B cell (primary cell): Measurements from ENCODE around the gene TFAP2D. TPM values are rescaled to one million over a fixed set of nuclear protein-coding genes. Genes with fewer than 3 reads are reported as not detected.

Experiments used
- ATAC-seq: fragments of 200-7000 bp; cut with Tn5 transposase; one replicate; pipeline ENCODE4 v1.10.0; 2021; ENCODE audit warnings: low read depth, mild to moderate bottlenecking, moderate number of reproducible peaks, moderate library complexity
- CTCF ChIA-PET: fragments of 350-600 bp; sonication (Branson Sonifier 250); formaldehyde crosslinking; loops from one replicate; lab custom pipeline; 2021; ENCODE audit warnings: antibody characterized with exemption, inconsistent platforms; lab: Charles Lee
- POLR2A ChIA-PET: fragments of 350-600 bp; sonication (Branson Sonifier 250); formaldehyde crosslinking; loops from one replicate; lab custom pipeline; 2021; ENCODE audit warnings: antibody characterized with exemption; lab: Charles Lee
- DNase-seq: peaks from one replicate; pipeline ENCODE4 v3.0.0; 2013
- H2AFZ ChIP-seq: 2 replicates; pipeline ENCODE4 v1.6.1; 2012; ENCODE audit warnings: mild to moderate bottlenecking, low read depth, low read length; ENCODE audit not compliant: insufficient read depth, poor library complexity, severe bottlenecking
- H3K27ac ChIP-seq, 2 donors: 1 replicate in 1 of 2; 2 replicates in 1 of 2; pipeline ENCODE4 v1.5.1; 2012 to 2013; ENCODE audit warnings: low read length in 2 of 2, mild to moderate bottlenecking in 2 of 2, moderate library complexity in 1 of 2
- H3K27me3 ChIP-seq, 4 experiments: fragments of 200-600 bp in 1 of 4; sonication (generic) in 1 of 4; replicated peaks in 1 of 4; 1 replicate in 2 of 4; 2 replicates in 2 of 4; pipeline versions ENCODE4 v1.6.1 to v1.7.0; 2013 to 2016; ENCODE audit warnings: low read length in 3 of 4, mild to moderate bottlenecking in 2 of 4, mixed read lengths in 1 of 4, moderate library complexity in 1 of 4; ENCODE audit not compliant: insufficient read depth in 4 of 4, control insufficient read depth in 3 of 4; ENCODE audit errors: control extremely low read depth in 1 of 4
- H3K36me3 ChIP-seq, 2 experiments: replicated peaks in 1 of 2; 1 replicate in 1 of 2; 2 replicates in 1 of 2; pipeline versions ENCODE4 v1.6.1 to v1.7.1; 2013; ENCODE audit warnings: low read length in 1 of 2; ENCODE audit not compliant: insufficient read depth in 2 of 2, control insufficient read depth in 1 of 2; ENCODE audit errors: control extremely low read depth in 1 of 2, extremely low read depth in 1 of 2
- H3K4me1 ChIP-seq, 2 donors: fragments of 200-600 bp in 1 of 2; sonication (generic) in 1 of 2; 1 replicate in 1 of 2; 2 replicates in 1 of 2; pipeline versions ENCODE4 v1.5.1 to v1.6.1; 2013 to 2017; ENCODE audit warnings: low read length in 2 of 2; ENCODE audit not compliant: control insufficient read depth in 2 of 2, insufficient read depth in 2 of 2
- H3K4me2 ChIP-seq: replicated peaks from 2 replicates; pipeline ENCODE3; 2012; ENCODE audit warnings: mild to moderate bottlenecking, low read depth, low read length; ENCODE audit not compliant: poor library complexity, severe bottlenecking
- H3K4me3 ChIP-seq, 5 experiments: fragments of 200-600 bp in 1 of 5; sonication (generic) in 1 of 5; 1 replicate in 3 of 5; 2 replicates in 2 of 5; pipeline versions ENCODE4 v1.5.1 to v1.7.0; 2011 to 2016; ENCODE audit warnings: low read length in 4 of 5, mild to moderate bottlenecking in 4 of 5, low read depth in 2 of 5, control low read depth in 1 of 5, moderate library complexity in 1 of 5; ENCODE audit not compliant: insufficient read depth in 1 of 5; ENCODE audit errors: control extremely low read depth in 1 of 5, extremely low read depth in 1 of 5
- H3K79me2 ChIP-seq: fragments of 200-600 bp; sonication (generic); one replicate; pipeline ENCODE4 v1.6.0; 2016; ENCODE audit warnings: low read length; ENCODE audit not compliant: control insufficient read depth, insufficient read depth
- H3K9ac ChIP-seq: fragments of 200-600 bp; sonication (generic); 2 replicates; pipeline ENCODE4 v1.6.1; 2017; ENCODE audit warnings: mild to moderate bottlenecking, low read length, moderate library complexity
- H3K9me3 ChIP-seq, 3 donors: one replicate each; pipeline versions ENCODE4 v1.6.1 to v1.7.1; 2013; ENCODE audit warnings: low read length in 2 of 3; ENCODE audit not compliant: control insufficient read depth in 2 of 3, insufficient read depth in 1 of 3; ENCODE audit errors: control extremely low read depth in 1 of 3
- H4K20me1 ChIP-seq: 2 replicates; pipeline ENCODE4 v1.6.0; 2012; ENCODE audit warnings: mild to moderate bottlenecking, low read length; ENCODE audit not compliant: insufficient read depth, control insufficient read depth, poor library complexity, severe bottlenecking
- H3K27ac Mint-ChIP-seq: one replicate; pipeline ENCODE4 v1.8.0; 2021; ENCODE audit warnings: mixed read lengths
- H3K27me3 Mint-ChIP-seq: one replicate; pipeline ENCODE4 v1.8.0; 2021; ENCODE audit warnings: mixed read lengths
- H3K4me1 Mint-ChIP-seq: one replicate; pipeline ENCODE4 v1.8.0; 2021; ENCODE audit warnings: mixed read lengths
- H3K4me3 Mint-ChIP-seq: one replicate; pipeline ENCODE4 v1.8.0; 2021; ENCODE audit warnings: mixed read lengths
- H3K9me3 Mint-ChIP-seq: one replicate; pipeline ENCODE4 v1.8.0; 2022; ENCODE audit warnings: mixed read lengths; ENCODE audit not compliant: insufficient read depth
- EZH2 ChIP-seq: IDR thresholded peaks from 2 replicates; pipeline ENCODE4 v1.6.1; 2012; ENCODE audit warnings: borderline replicate concordance, low read depth, mild to moderate bottlenecking, moderate library complexity, low read length; ENCODE audit not compliant: insufficient read depth, poor library complexity, severe bottlenecking
- WGBS: methylation state at CpG from one replicate; pipeline ENCODE4 v1.1.5; 2013; ENCODE audit warnings: missing lambda C conversion rate; ENCODE audit not compliant: insufficient coverage; 5-methylcytosine and 5-hydroxymethylcytosine counted together
- intact Hi-C: fragments of 100-400 bp; cut with micrococcal nuclease; formaldehyde crosslinking; loops from one replicate; pipeline ENCODE4 v1.10.0; 2022
- polyA plus RNA-seq: library from polyadenylated mRNA; depleted of rRNA; stranded (reverse); fragments of >200 nt; gene quantifications from 2 replicates; pipeline ENCODE4 v1.2.3, GENCODE V29; 2012
- total RNA-seq, 2 donors: library from RNA; stranded (reverse); fragments of 120-200 nt in 1 of 2; gene quantifications; 1 replicate in 1 of 2; 2 replicates in 1 of 2; pipeline versions ENCODE4 v1.2.3 to v1.2.4, GENCODE V29; 2013 to 2022
- TF ChIP-seq, protein P1 (sequence below): fragments of 200-600 bp; IDR thresholded peaks from one replicate; pipeline ENCODE4 v1.8.0; 2022; ENCODE audit warnings: antibody characterized with exemption, mild to moderate bottlenecking

TFAP2D gene
- total and polyA plus RNA-seq, 2 donors (not counting 1 experiment from before 2014, with no cell fraction given), result not detected

DNA sequence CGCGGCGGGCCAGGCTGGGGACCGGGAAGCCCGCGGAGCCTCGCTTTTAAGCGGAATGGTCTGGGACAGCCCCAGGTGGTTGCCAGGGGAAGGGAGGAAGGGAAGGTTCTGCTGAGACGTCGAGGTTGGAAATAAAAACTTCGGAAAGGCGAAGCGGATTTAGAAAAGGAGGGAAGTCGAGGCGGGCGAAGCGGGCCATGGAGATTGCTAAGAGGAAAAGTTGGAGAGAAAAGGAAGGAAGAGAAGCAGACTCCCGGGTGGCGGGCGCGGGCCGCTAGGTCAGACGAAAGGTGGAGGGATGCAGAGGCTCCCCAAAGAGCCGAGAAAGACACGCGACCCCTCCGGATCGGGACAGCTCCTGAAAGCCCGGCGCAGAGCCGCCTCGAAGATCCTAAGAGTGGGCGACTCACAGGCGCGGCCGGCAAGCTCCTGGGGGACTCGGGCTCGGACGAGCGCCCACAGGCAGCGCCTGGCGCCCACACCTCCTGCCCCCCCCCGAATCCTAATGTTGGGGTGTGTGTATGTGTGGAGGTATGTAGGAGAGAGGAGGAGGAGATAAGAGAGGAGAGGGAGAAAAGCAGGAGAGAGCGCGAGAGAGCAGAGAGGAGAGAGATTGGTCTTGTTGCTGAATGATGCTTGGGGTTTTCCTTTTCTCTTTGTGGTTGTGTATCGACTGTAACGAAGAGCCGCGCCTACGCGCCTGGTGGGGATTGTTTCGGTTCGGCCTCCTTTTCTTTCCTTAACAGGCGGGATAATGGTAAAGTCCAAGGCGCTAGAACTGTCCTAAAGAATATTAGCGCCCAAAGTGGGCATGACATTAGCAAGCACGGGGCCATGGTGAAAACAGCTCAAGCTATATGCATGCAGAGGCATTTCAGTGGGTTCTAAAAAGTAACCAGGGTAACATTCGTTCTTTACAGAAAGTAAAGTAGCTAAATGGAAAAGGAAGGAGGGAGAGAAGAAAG is 106.9 kb downstream of the TFAP2D start:
- H4K20me1 ChIP-seq, result no peaks in the 10 kb centered on the region
- Mint-ChIP-seq H3K27me3 (peaks cover 81% of the 10 kb centered on the region), H3K27ac (no peak overlapping the region), H3K4me3 (peak overlapping the region; percentile 56), H3K4me1 (peaks cover 24% of the 10 kb centered on the region), H3K9me3 (no peaks in the 10 kb centered on the region)
- H3K27ac ChIP-seq, result no peak overlapping the region
- intact Hi-C loops, result loop anchor here (5.0 to 10.0 kb wide), 2 partner anchors 532 to 1035 kb away; no protein-coding TSS in a partner anchor
- ATAC-seq, result no peak
- DNase-seq, result no peak
- TF ChIP-seq EZH2, result no peak
- TF ChIP-seq, protein P1, sequence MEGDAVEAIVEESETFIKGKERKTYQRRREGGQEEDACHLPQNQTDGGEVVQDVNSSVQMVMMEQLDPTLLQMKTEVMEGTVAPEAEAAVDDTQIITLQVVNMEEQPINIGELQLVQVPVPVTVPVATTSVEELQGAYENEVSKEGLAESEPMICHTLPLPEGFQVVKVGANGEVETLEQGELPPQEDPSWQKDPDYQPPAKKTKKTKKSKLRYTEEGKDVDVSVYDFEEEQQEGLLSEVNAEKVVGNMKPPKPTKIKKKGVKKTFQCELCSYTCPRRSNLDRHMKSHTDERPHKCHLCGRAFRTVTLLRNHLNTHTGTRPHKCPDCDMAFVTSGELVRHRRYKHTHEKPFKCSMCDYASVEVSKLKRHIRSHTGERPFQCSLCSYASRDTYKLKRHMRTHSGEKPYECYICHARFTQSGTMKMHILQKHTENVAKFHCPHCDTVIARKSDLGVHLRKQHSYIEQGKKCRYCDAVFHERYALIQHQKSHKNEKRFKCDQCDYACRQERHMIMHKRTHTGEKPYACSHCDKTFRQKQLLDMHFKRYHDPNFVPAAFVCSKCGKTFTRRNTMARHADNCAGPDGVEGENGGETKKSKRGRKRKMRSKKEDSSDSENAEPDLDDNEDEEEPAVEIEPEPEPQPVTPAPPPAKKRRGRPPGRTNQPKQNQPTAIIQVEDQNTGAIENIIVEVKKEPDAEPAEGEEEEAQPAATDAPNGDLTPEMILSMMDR, result no peak
- POLR2A ChIA-PET, result no interaction called here
- H3K36me3 ChIP-seq, result no peaks in the 10 kb centered on the region
- 8% methylated on average over 57 of the region's 58 CpGs for WGBS
- CTCF ChIA-PET, result interaction anchor here (1.5 to 4.9 kb wide), 2 partner anchors 1139 to 1201 kb away, joined by 6 to 23 read pairs; no protein-coding TSS in a partner anchor
- peaks cover 0 to 11% (median 0%) of the 10 kb centered on the region in 3 donors for H3K9me3 ChIP-seq
- H3K4me1 ChIP-seq, result peaks cover 8 to 23% of the 10 kb centered on the region in 2 donors
- no peak overlapping the region for H3K4me3 ChIP-seq
- H2AFZ ChIP-seq, result peak overlapping the region; percentile 40
- peak overlapping the region; percentile 38 for H3K4me2 ChIP-seq
- H3K27me3 ChIP-seq, result peaks cover 1 to 62% (median 50%) of the 10 kb centered on the region in 4 experiments
- H3K79me2 ChIP-seq, result no peaks in the 10 kb centered on the region
- H3K9ac ChIP-seq, result no peak overlapping the region

DNA sequence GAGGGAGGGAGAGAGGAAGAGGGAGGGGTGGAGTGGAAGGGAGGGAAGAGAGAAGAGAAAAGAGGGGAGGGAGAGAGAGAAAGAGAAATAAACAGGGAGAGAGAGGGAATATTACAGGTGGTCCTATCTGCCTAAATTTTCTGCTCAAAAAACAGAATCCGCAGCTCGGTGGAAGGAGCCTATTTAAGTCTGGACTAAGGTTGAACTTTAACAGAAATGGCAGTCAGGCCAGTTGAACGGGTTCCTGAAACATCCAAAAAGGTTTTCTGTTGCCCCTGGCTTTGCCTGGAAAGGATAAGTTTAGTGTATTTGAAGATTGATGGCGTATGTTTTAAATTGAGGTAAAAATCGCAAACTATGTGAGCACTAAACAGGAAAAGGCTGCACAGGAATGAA is 107.5 kb downstream of the TFAP2D start:
- Mint-ChIP-seq H3K27ac (no peak overlapping the region), H3K4me1 (peaks cover 20% of the 10 kb centered on the region), H3K9me3 (no peaks in the 10 kb centered on the region), H3K4me3 (no peak overlapping the region), H3K27me3 (peaks cover 86% of the 10 kb centered on the region)
- intact Hi-C loops, result no loop called here
- POLR2A ChIA-PET, result no interaction called here
- Histone ChIP-seq H3K9me3 (peaks cover 0 to 15% (median 0%) of the 10 kb centered on the region in 3 donors), H3K79me2 (no peaks in the 10 kb centered on the region), H3K9ac (no peak overlapping the region), H4K20me1 (no peaks in the 10 kb centered on the region), H3K4me1 (peaks cover 8 to 20% of the 10 kb centered on the region in 2 donors), H3K4me3 (no peak overlapping the region), H2AFZ (peak overlapping the region; percentile 40), H3K4me2 (peak overlapping the region; percentile 17), H3K36me3 (no peaks in the 10 kb centered on the region), H3K27me3 (peaks cover 1 to 68% (median 55%) of the 10 kb centered on the region in 4 experiments), H3K27ac (no peak overlapping the region)
- CTCF ChIA-PET, result no interaction called here
- DNase-seq (no peak), ATAC-seq (no peak)
- TF ChIP-seq EZH2, result no peak
- TF ChIP-seq, protein P1, result no peak
- WGBS, result 21% methylated on average over 5 of the region's 5 CpGs
